DND-41 (cell line): ENCODE results near the gene PDE4DIP.
"Not testable (repeated sequence)": the region's sequence is repeated elsewhere in the genome, so short reads cannot be mapped to it uniquely, and the experiment has no call there.

Experiments
- EZH2 ChIP-seq: IDR thresholded peaks from 3 replicates; pipeline ENCODE4 v1.6.1; 2012; ENCODE audit warnings: borderline replicate concordance, low read depth, mild to moderate bottlenecking, moderate library complexity, low read length, inconsistent platforms; ENCODE audit not compliant: severe bottlenecking
- TF ChIP-seq, protein P1 (sequence below): IDR thresholded peaks from 2 replicates; pipeline ENCODE4 v1.5.1; 2012; ENCODE audit warnings: borderline replicate concordance, low read length, moderate library complexity, mild to moderate bottlenecking; ENCODE audit not compliant: poor library complexity, severe bottlenecking; ENCODE audit errors: extremely low read depth

DNA sequence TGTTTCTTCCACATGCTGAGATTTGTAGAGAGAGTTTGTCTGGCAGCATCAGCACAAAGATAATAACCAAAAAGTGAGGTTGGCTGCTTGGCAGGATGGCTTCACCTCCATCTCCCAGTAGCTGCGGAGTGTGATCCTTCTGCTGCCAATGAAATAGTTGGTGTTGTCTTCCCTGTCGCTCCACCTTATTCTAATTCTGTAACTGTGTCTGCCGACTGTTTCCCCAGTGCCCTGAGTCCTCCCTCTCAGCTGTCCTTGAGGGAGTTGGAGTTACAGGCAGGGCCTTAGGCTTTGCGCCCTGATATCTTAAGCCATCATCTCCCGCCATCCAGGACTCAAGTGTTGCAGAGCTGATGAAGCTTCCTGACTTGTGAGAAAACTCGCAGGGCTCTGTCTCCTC lies 153.2 kb downstream of the PDE4DIP start:
- TF ChIP-seq, protein P1, sequence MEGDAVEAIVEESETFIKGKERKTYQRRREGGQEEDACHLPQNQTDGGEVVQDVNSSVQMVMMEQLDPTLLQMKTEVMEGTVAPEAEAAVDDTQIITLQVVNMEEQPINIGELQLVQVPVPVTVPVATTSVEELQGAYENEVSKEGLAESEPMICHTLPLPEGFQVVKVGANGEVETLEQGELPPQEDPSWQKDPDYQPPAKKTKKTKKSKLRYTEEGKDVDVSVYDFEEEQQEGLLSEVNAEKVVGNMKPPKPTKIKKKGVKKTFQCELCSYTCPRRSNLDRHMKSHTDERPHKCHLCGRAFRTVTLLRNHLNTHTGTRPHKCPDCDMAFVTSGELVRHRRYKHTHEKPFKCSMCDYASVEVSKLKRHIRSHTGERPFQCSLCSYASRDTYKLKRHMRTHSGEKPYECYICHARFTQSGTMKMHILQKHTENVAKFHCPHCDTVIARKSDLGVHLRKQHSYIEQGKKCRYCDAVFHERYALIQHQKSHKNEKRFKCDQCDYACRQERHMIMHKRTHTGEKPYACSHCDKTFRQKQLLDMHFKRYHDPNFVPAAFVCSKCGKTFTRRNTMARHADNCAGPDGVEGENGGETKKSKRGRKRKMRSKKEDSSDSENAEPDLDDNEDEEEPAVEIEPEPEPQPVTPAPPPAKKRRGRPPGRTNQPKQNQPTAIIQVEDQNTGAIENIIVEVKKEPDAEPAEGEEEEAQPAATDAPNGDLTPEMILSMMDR, result not testable (repeated sequence)
- not testable (repeated sequence) for TF ChIP-seq EZH2
